Astrocyte of the cerebellum (primary cell): ENCODE data around the gene CA5A.
"Not testable (repeated sequence)": the region's sequence is repeated elsewhere in the genome, so short reads cannot be mapped to it uniquely, and the experiment has no call there.

Experiments used
- DNase-seq: peaks from one replicate; pipeline ENCODE4 v3.0.0-alpha.2; 2011; ENCODE audit warnings: low read depth
- H3K4me3 ChIP-seq: 2 replicates; pipeline ENCODE4 v1.5.1; 2011; ENCODE audit warnings: mild to moderate bottlenecking, low read depth, low read length, moderate library complexity
- CTCF ChIP-seq: IDR thresholded peaks from 2 replicates; pipeline ENCODE4 v1.5.1; 2012; ENCODE audit warnings: low read length, low read depth, moderate library complexity, mild to moderate bottlenecking; ENCODE audit errors: missing control alignments
- in situ Hi-C: cut with HindIII; loops from 2 replicates; pipeline ENCODE4 v1.10.0; 2017; ENCODE audit warnings: low sequenced_read_pairs

Gene CA5A

GRCh38 chr16:87936375-87937230, at the start of gene CA5A:
CA5A (minus strand) TSS chr16:87936529; CDS start chr16:87936450, 79 bp downstream.
- no peak for DNase-seq
- H3K4me3 ChIP-seq, result no peak within 1 kb of the TSS
- no peak for TF ChIP-seq CTCF
- in situ Hi-C loops, result no loop called here

GRCh38 chr16:87985493-87985892, 49.2 kb upstream of the CA5A start:
- in situ Hi-C loops, DNase-seq: not testable (repeated sequence)

GRCh38 chr16:87984632-87985267, 48.4 kb upstream of the CA5A start:
- in situ Hi-C loops, result no loop called here
- no peak for TF ChIP-seq CTCF
- H3K4me3 ChIP-seq, result no peak overlapping the region
- DNase-seq, result no peak

More at GRCh38 chr16:87985493-87985892, 49.2 kb upstream of the CA5A start:
- not testable (repeated sequence) for H3K4me3 ChIP-seq

GRCh38 chr16:87984180-87984579, 47.9 kb upstream of the CA5A start:
- DNase-seq, in situ Hi-C loops, H3K4me3 ChIP-seq: not testable (repeated sequence)

GRCh38 chr16:87983737-87984097, 47.4 kb upstream of the CA5A start:
- DNase-seq, in situ Hi-C loops, H3K4me3 ChIP-seq: not testable (repeated sequence)

GRCh38 chr16:87983072-87983736, 46.9 kb upstream of the CA5A start:
- H3K4me3 ChIP-seq, in situ Hi-C loops, DNase-seq: not testable (repeated sequence)
- peak; percentile 56 for TF ChIP-seq CTCF

GRCh38 chr16:87982581-87983041, 46.3 kb upstream of the CA5A start:
- DNase-seq, result no peak
- H3K4me3 ChIP-seq, result no peak overlapping the region
- in situ Hi-C loops, result no loop called here
- no peak for TF ChIP-seq CTCF

- DNase-seq, H3K4me3 ChIP-seq, in situ Hi-C loops: not testable (repeated sequence)
These were observed 45.0 kb upstream of the CA5A start for GRCh38 chr16:87981376-87981775.

GRCh38 chr16:87979911-87980630, 43.7 kb upstream of the CA5A start:
- in situ Hi-C loops, H3K4me3 ChIP-seq, DNase-seq: not testable (repeated sequence)
